ENCODE results near the gene GNG4.
A peak's percentile ranks its signal among the peaks of the same experiment; 100 is the strongest.

Gene GNG4

DNA sequence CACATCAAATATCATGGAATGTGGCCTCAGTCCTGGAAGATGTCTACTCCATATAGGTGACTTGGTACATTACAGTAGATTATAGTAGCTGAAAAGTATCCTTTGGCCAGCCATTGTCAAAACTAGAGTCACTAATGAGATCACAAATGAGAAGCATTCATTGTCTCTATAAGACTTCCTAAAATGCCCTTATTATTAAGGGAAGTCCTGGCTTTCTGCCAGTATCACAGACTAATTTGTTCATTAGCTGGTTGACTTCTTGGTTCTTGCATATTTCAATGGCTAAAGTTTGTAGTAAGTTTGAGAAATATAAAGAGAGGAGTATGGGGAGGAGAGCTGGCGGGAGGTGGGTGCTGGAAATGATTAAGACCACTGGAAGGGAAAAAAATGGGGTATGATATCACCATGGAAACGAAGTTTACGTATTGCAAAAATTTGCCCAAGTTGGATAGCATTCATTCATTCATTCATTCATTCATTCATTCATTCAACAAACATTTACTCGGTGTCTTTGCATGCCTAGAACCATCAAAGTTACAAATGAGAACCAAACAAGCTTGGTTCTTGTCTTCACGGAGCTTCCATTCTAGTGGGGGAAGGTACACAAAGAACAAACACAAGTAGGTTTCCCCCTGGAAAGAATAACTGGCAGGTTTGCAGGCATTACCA lies 133.6 kb downstream of the GNG4 start:
- no peak for TF ChIP-seq CTCF (IDR thresholded peaks at IDR 0.05)
- Histone ChIP-seq H3K4me2 (ENCODE audit: low read length) (no peak overlapping the region), H3K4me1 (no peaks in the 10 kb centered on the region), H3K9ac (no peak overlapping the region), H3K27ac (no peak overlapping the region), H3K4me3 (ENCODE audit: low read depth, low read length) (no peak overlapping the region), H3K27me3 (ENCODE audit: control insufficient read depth, insufficient read depth, low read length) (no peaks in the 10 kb centered on the region), H2AFZ (no peak overlapping the region), H3K9me3 (ENCODE audit: control insufficient read depth, low read length) (no peaks in the 10 kb centered on the region), H3K36me3 (ENCODE audit: control insufficient read depth, insufficient read depth, low read length) (no peaks in the 10 kb centered on the region), H3K79me2 (no peaks in the 10 kb centered on the region)

DNA sequence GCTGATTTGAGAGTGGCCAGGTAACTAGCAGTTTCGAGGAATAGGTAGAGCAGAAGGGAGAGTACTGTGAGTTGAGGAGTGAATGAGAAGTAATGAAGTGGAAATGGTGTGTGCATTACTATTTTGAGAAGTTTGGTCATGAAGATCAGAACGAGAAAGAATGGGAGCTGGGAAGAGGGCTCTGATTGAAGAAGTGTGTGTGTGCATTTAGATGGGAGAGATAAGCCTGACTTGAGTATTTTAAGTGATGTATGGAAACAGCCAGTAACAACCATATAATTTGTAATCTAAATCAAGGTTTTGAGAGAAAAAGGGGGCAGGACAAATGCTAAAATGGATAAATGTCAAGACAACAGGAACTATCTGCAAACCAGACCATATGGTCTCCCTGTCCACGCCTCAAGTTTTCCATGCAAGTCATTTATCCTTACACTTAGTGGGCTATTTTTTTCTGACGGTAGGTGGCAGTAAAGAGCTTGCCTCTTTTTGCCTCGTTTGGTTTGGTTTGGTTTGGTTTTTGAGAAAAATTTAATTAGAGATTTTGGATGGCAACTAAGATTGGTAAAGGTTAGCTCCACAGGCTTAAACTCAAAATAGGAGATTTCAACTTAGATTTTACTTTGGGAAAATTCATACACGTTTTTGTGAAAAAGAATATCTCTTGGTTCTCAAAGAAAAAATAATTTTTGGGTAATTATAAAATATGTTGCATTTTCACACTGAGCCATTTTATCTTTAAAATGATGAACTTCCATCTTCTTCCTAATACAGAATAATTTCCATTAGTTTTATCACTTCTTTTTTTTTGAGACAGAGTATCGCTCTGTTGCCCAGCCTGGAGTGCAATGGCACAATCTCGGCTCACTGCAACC lies 135.9 kb downstream of the GNG4 start:
- H3K9ac ChIP-seq = no peak overlapping the region
- peak; percentile 84 for TF ChIP-seq CTCF (IDR thresholded peaks at IDR 0.05)
- no peaks in the 10 kb centered on the region for H3K79me2 ChIP-seq
- H3K4me2 ChIP-seq (ENCODE audit: low read length) = no peak overlapping the region
- no peak overlapping the region for H3K27ac ChIP-seq
- H3K4me3 ChIP-seq (ENCODE audit: low read depth, low read length) = no peak overlapping the region
- no peaks in the 10 kb centered on the region for H3K36me3 ChIP-seq (ENCODE audit: control insufficient read depth, insufficient read depth, low read length)
- H3K4me1 ChIP-seq = no peaks in the 10 kb centered on the region
- no peaks in the 10 kb centered on the region for H3K9me3 ChIP-seq (ENCODE audit: control insufficient read depth, low read length)
- no peak overlapping the region for H2AFZ ChIP-seq
- H3K27me3 ChIP-seq (ENCODE audit: control insufficient read depth, insufficient read depth, low read length) = no peaks in the 10 kb centered on the region

- Histone ChIP-seq H3K9ac (no peak overlapping the region), H3K27ac (no peak overlapping the region), H3K9me3 (ENCODE audit: control insufficient read depth, low read length) (no peaks in the 10 kb centered on the region), H3K79me2 (no peaks in the 10 kb centered on the region), H3K27me3 (ENCODE audit: control insufficient read depth, insufficient read depth, low read length) (no peaks in the 10 kb centered on the region), H2AFZ (no peak overlapping the region), H3K4me3 (ENCODE audit: low read depth, low read length) (no peak overlapping the region), H3K36me3 (ENCODE audit: control insufficient read depth, insufficient read depth, low read length) (no peaks in the 10 kb centered on the region), H3K4me1 (no peaks in the 10 kb centered on the region), H3K4me2 (ENCODE audit: low read length) (no peak overlapping the region)
- TF ChIP-seq CTCF (IDR thresholded peaks at IDR 0.05) = no peak
Measured at GRCh38 chr1:235511470-235512240, 137.9 kb downstream of the GNG4 start.

DNA sequence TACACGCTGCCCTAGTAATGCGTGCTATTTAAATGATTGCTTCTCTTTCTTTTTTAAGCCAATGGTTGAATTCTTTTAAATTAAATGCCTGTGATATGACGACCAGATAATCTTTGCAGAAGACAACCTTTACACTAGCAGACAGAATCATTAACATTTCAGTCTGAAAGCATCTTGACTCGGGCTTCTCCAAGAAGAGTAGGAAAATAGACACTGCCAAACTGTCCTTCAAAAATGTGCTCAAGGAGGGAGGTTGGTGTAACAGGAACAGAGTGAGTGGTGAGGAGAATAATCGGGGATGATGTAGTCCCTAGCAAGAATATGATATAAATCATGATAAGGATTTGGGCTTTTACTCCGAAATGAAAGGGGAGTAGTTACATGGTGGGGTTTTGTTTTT lies 138.8 kb downstream of the GNG4 start:
- Histone ChIP-seq H3K27me3 (ENCODE audit: control insufficient read depth, insufficient read depth, low read length) (no peaks in the 10 kb centered on the region), H3K9me3 (ENCODE audit: control insufficient read depth, low read length) (no peaks in the 10 kb centered on the region), H3K27ac (no peak overlapping the region), H3K79me2 (no peaks in the 10 kb centered on the region), H3K36me3 (ENCODE audit: control insufficient read depth, insufficient read depth, low read length) (no peaks in the 10 kb centered on the region), H3K9ac (no peak overlapping the region), H2AFZ (no peak overlapping the region), H3K4me2 (ENCODE audit: low read length) (no peak overlapping the region), H3K4me1 (no peaks in the 10 kb centered on the region), H3K4me3 (ENCODE audit: low read depth, low read length) (no peak overlapping the region)
- no peak for TF ChIP-seq CTCF (IDR thresholded peaks at IDR 0.05)

Data from parathyroid adenoma (tissue), 2 donors.